HG03045 (cell line): ENCODE data around the gene HERC4.
"Not testable (repeated sequence)": the region's sequence is repeated elsewhere in the genome, so short reads cannot be mapped to it uniquely, and the experiment has no call there.

Experiments
- ATAC-seq: cut with Tn5 transposase; IDR thresholded peaks from one replicate; pipeline ENCODE4 v1.9.1; 2021; ENCODE audit warnings: mild to moderate bottlenecking, moderate library complexity; ENCODE audit not compliant: unreplicated experiment

HERC4 gene

GRCh38 chr10:67975871-67976270, 99.2 kb downstream of the HERC4 start:
- ATAC-seq = no peak

GRCh38 chr10:67971311-67971710, 103.8 kb downstream of the HERC4 start:
- ATAC-seq = no peak

GRCh38 chr10:67969875-67970274, 105.2 kb downstream of the HERC4 start:
- ATAC-seq = no peak

GRCh38 chr10:67966035-67966434, 109.0 kb downstream of the HERC4 start:
- not testable (repeated sequence) for ATAC-seq

GRCh38 chr10:67965456-67965855, 109.6 kb downstream of the HERC4 start:
- no peak for ATAC-seq

GRCh38 chr10:67959839-67960476, 115.1 kb downstream of the HERC4 start:
- no peak for ATAC-seq

- ATAC-seq = no peak
Observed at GRCh38 chr10:67955614-67956013, 119.5 kb downstream of the HERC4 start.

GRCh38 chr10:67943917-67944316, 131.2 kb downstream of the HERC4 start:
- ATAC-seq = no peak

GRCh38 chr10:67936416-67936815, 138.7 kb downstream of the HERC4 start:
- ATAC-seq = no peak

- ATAC-seq = no peak
Observed at GRCh38 chr10:67935223-67935622, 139.9 kb downstream of the HERC4 start.

GRCh38 chr10:67934336-67934735, 140.7 kb downstream of the HERC4 start:
- ATAC-seq = no peak

- ATAC-seq = no peak
Observed at GRCh38 chr10:67933199-67933598, 141.9 kb downstream of the HERC4 start.

- no peak for ATAC-seq
Observed at GRCh38 chr10:67926951-67927350, 148.1 kb downstream of the HERC4 start.

GRCh38 chr10:67925449-67926005, 149.6 kb downstream of the HERC4 start:
- no peak for ATAC-seq

- ATAC-seq = no peak
Observed at GRCh38 chr10:67924136-67924535, 150.9 kb downstream of the HERC4 start.

- no peak for ATAC-seq
Observed at GRCh38 chr10:67923551-67923950, 151.5 kb downstream of the HERC4 start.

- no peak for ATAC-seq
Observed at GRCh38 chr10:67921065-67921464, 154.0 kb downstream of the HERC4 start.

- no peak for ATAC-seq
Observed at GRCh38 chr10:67917679-67918078, 157.4 kb downstream of the HERC4 start.

- no peak for ATAC-seq
Observed at GRCh38 chr10:67917169-67917568, 157.9 kb downstream of the HERC4 start.

GRCh38 chr10:67914777-67915340, 160.2 kb downstream of the HERC4 start:
- no peak for ATAC-seq

- ATAC-seq = no peak
Observed at GRCh38 chr10:67912331-67912946, 162.6 kb downstream of the HERC4 start.

- no peak for ATAC-seq
Observed at GRCh38 chr10:67903581-67903980, 171.5 kb downstream of the HERC4 start.
